CD4-positive, alpha-beta T cell treated with Interleukin-10 for 1 hour (primary cell): ENCODE results near the gene TACSTD2.
"Not testable (repeated sequence)": the region's sequence is repeated elsewhere in the genome, so short reads cannot be mapped to it uniquely, and the experiment has no call there.

Experiments used
- DNase-seq: peaks from one replicate; pipeline ENCODE4 v3.0.0-alpha.2; 2020

The TACSTD2 gene

GRCh38 chr1:58576727-58577653 is at the start of gene TACSTD2:
Gene TACSTD2, minus strand, starts transcription at chr1:58577252. Its CDS starts 96 bp downstream, at chr1:58577156.
- DNase-seq: no peak

GRCh38 chr1:58626293-58626692 is 49.2 kb upstream of the TACSTD2 start:
- DNase-seq: no peak

GRCh38 chr1:58623259-58623658 is 46.2 kb upstream of the TACSTD2 start:
- not testable (repeated sequence) for DNase-seq

GRCh38 chr1:58622571-58622970 is 45.5 kb upstream of the TACSTD2 start:
- no peak for DNase-seq

- DNase-seq: no peak
Observed at GRCh38 chr1:58621391-58621790, 44.3 kb upstream of the TACSTD2 start.

- DNase-seq: no peak
Observed at GRCh38 chr1:58620926-58621325, 43.9 kb upstream of the TACSTD2 start.

- DNase-seq: no peak
Observed at GRCh38 chr1:58620259-58620658, 43.2 kb upstream of the TACSTD2 start.

GRCh38 chr1:58619286-58620054 is 42.4 kb upstream of the TACSTD2 start:
- DNase-seq: no peak

- peak; percentile 9 for DNase-seq
Observed at GRCh38 chr1:58618303-58618702, 41.3 kb upstream of the TACSTD2 start.

- no peak for DNase-seq
Observed at GRCh38 chr1:58611861-58612385, 34.9 kb upstream of the TACSTD2 start.

- no peak for DNase-seq
Observed at GRCh38 chr1:58608945-58609344, 31.9 kb upstream of the TACSTD2 start.

- DNase-seq: no peak
Observed at GRCh38 chr1:58608297-58608696, 31.2 kb upstream of the TACSTD2 start.

GRCh38 chr1:58607391-58607790 is 30.3 kb upstream of the TACSTD2 start:
- no peak for DNase-seq

GRCh38 chr1:58601921-58602320 is 24.9 kb upstream of the TACSTD2 start:
- not testable (repeated sequence) for DNase-seq

GRCh38 chr1:58597996-58598395 is 20.9 kb upstream of the TACSTD2 start:
- DNase-seq: no peak

- DNase-seq: no peak
Observed at GRCh38 chr1:58597076-58597475, 20.0 kb upstream of the TACSTD2 start.

- DNase-seq: no peak
Observed at GRCh38 chr1:58596631-58597052, 19.6 kb upstream of the TACSTD2 start.

- no peak for DNase-seq
Observed at GRCh38 chr1:58594546-58594945, 17.5 kb upstream of the TACSTD2 start.

GRCh38 chr1:58592522-58593134 is 15.6 kb upstream of the TACSTD2 start:
- no peak for DNase-seq

- no peak for DNase-seq
Observed at GRCh38 chr1:58591806-58592205, 14.8 kb upstream of the TACSTD2 start.

GRCh38 chr1:58590019-58590418 is 13.0 kb upstream of the TACSTD2 start:
- no peak for DNase-seq

- no peak for DNase-seq
Observed at GRCh38 chr1:58588396-58588795, 11.3 kb upstream of the TACSTD2 start.

- no peak for DNase-seq
Observed at GRCh38 chr1:58587667-58588066, 10.6 kb upstream of the TACSTD2 start.
